Esophagus muscularis mucosa (tissue), 4 donors: Measurements from ENCODE around the gene PDE4C. TPM values are rescaled to one million over a fixed set of nuclear protein-coding genes. Genes with fewer than 3 reads are reported as not detected.
A peak's percentile ranks its signal among the peaks of the same experiment; 100 is the strongest.

Experiments
- DNase-seq: peaks from one replicate; pipeline ENCODE4 v3.0.0-alpha.2; 2017; ENCODE audit errors: extremely low spot score
- H3K27ac ChIP-seq, 4 donors: fragments of 200-600 bp; sonication (generic); replicated peaks in 1 of 4; 1 replicate in 3 of 4; 2 replicates in 1 of 4; pipeline ENCODE4 v1.5.1; 2016 to 2019; ENCODE audit warnings: mild to moderate bottlenecking in 1 of 4
- H3K27me3 ChIP-seq, 4 donors: fragments of 200-600 bp; sonication (generic); one replicate each; pipeline versions ENCODE4 v1.5.1 to v1.6.0; 2016 to 2019
- H3K36me3 ChIP-seq, 4 donors: fragments of 200-600 bp; sonication (generic); one replicate each; pipeline ENCODE4 v1.5.1; 2016 to 2019
- H3K4me1 ChIP-seq, 4 donors: fragments of 200-600 bp; sonication (generic); one replicate each; pipeline ENCODE4 v1.5.1; 2016 to 2019
- H3K4me3 ChIP-seq, 4 donors: fragments of 200-600 bp; sonication (generic); 1 replicate in 2 of 4; 2 replicates in 2 of 4; pipeline ENCODE4 v1.5.1; 2016 to 2019; ENCODE audit warnings: mild to moderate bottlenecking in 4 of 4, moderate library complexity in 1 of 4
- H3K9me3 ChIP-seq, 4 donors: fragments of 200-600 bp; sonication (generic); 1 replicate in 3 of 4; 2 replicates in 1 of 4; pipeline ENCODE4 v1.5.1; 2016 to 2019
- EP300 ChIP-seq: sonication (generic); formaldehyde crosslinking; IDR thresholded peaks from one replicate; pipeline ENCODE4 v1.6.1; 2017; ENCODE audit warnings: antibody characterized with exemption
- POLR2A ChIP-seq: fragments of 450-650 bp; IDR thresholded peaks from one replicate; pipeline ENCODE4 v1.6.1; 2017; ENCODE audit warnings: antibody characterized with exemption, moderate library complexity, mild to moderate bottlenecking, low read depth
- POLR2AphosphoS5 ChIP-seq, 2 donors: sonication (generic); formaldehyde crosslinking; IDR thresholded peaks; one replicate each; pipeline ENCODE4 v1.6.1; 2017; ENCODE audit warnings: antibody characterized with exemption in 2 of 2
- WGBS: methylation state at CpG from one replicate; pipeline ENCODE4 v1.1.5; 2018; 5-methylcytosine and 5-hydroxymethylcytosine counted together
- intact Hi-C: fragments of 100-400 bp; cut with DNase I; formaldehyde crosslinking; loops from one replicate; pipeline ENCODE4 v1.15.1; 2023
- total RNA-seq, 4 donors: library from RNA; depleted of rRNA; stranded (reverse); fragments of >200 nt; gene quantifications; one replicate each; pipeline versions ENCODE4 v1.1.0 to v1.2.1, GENCODE V29; 2016
- TF ChIP-seq, protein P1 (sequence below), 3 experiments: fragments of 200-600 bp in 2 of 3; fragments of 450-650 bp in 1 of 3; sonication (generic) in 2 of 3; IDR thresholded peaks; one replicate each; pipeline ENCODE4 v1.5.1; 2017 to 2019; ENCODE audit warnings: antibody characterized with exemption in 3 of 3, mild to moderate bottlenecking in 2 of 3, moderate library complexity in 1 of 3

Gene PDE4C
- total RNA-seq, 4 donors from 2014 or later: 0.17 to 1.2 (median 0.54) TPM

DNA sequence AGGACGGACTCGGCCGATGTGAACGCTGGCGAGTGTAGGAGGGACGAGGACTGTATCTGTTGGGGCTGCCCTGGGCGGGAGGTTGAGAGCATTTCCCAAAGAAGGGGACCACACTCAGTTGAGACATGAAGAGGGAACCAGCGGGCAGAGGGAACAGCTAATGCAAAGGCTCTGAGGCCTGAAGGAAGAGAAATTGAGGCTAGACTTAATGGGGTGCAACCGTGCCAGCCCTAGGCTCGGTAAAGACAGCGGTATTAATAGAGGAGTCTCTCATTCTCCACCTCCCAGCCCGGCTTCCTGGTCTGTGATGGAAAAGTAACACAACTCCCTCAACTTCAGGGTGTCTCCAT is 32.1 kb downstream of the PDE4C start:
- Histone ChIP-seq H3K4me1 (peaks cover 19 to 37% (median 31%) of the 10 kb centered on the region in 4 donors), H3K27ac (peak overlapping the region; percentile 90 to 97 (median 96)), H3K4me3 (peak overlapping the region; percentile 66 to 87 (median 78)), H3K27me3 (no peaks in the 10 kb centered on the region), H3K36me3 (peaks cover 10 to 38% (median 33%) of the 10 kb centered on the region in 4 donors), H3K9me3 (no peaks in the 10 kb centered on the region)
- intact Hi-C loops: no loop called here
- TF ChIP-seq POLR2AphosphoS5 (IDR thresholded peaks at IDR 0.05) (no peak), POLR2A (no peak)
- no peak for DNase-seq
- 45% methylated on average over 11 of the region's 12 CpGs for WGBS

DNA sequence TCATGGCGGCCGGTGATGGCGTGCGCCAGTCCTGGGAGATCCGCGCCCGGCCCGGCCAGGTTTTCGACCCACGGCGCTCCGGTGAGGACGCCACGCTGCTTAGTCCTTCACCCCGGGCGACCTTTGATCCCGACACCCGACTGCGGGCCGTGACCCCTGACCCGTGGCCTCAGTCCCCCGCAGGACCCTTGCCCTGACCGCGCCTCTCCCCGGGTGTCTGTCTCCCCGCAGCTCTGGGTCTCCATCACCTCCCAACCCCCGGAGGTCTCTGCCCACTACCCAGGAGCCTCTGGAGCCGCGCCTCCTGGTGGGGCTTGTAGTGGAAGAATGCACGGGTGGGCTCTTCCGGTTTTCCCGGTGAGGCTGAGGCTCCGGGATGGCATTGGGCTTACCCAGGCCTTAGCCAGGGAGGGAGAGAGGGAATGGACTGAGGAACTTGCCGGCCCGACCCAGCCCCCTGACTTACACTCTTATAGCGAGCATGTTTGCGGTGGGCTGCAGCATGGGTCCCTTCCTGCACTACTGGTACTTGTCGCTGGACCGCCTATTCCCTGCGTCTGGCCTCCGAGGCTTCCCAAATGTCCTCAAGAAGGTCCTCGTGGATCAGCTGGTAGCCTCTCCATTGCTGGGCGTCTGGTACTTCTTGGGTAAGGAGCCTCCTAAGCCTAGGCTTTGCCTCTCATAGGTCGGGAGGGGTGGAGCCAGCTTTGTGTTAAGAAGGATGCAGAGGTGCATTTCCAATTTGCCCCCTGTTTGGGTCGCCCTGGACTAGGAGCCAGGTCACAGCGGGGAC is 32.7 kb downstream of the PDE4C start:
- WGBS: 3% methylated on average over 21 of the region's 46 CpGs
- DNase-seq: no peak
- TF ChIP-seq EP300 (no peak), POLR2A (no peak), POLR2AphosphoS5 (IDR thresholded peaks at IDR 0.05) (no peak)
- TF ChIP-seq, protein P1, sequence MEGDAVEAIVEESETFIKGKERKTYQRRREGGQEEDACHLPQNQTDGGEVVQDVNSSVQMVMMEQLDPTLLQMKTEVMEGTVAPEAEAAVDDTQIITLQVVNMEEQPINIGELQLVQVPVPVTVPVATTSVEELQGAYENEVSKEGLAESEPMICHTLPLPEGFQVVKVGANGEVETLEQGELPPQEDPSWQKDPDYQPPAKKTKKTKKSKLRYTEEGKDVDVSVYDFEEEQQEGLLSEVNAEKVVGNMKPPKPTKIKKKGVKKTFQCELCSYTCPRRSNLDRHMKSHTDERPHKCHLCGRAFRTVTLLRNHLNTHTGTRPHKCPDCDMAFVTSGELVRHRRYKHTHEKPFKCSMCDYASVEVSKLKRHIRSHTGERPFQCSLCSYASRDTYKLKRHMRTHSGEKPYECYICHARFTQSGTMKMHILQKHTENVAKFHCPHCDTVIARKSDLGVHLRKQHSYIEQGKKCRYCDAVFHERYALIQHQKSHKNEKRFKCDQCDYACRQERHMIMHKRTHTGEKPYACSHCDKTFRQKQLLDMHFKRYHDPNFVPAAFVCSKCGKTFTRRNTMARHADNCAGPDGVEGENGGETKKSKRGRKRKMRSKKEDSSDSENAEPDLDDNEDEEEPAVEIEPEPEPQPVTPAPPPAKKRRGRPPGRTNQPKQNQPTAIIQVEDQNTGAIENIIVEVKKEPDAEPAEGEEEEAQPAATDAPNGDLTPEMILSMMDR (IDR thresholded peaks at IDR 0.05): no peak
- Histone ChIP-seq H3K27ac (peak overlapping the region; percentile 90 to 97 (median 96)), H3K4me3 (peak overlapping the region; percentile 66 to 87 (median 78)), H3K27me3 (no peaks in the 10 kb centered on the region), H3K9me3 (no peaks in the 10 kb centered on the region), H3K36me3 (peaks cover 10 to 32% (median 28%) of the 10 kb centered on the region in 4 donors), H3K4me1 (peaks cover 19 to 37% (median 31%) of the 10 kb centered on the region in 4 donors)
- intact Hi-C loops: no loop called here

DNA sequence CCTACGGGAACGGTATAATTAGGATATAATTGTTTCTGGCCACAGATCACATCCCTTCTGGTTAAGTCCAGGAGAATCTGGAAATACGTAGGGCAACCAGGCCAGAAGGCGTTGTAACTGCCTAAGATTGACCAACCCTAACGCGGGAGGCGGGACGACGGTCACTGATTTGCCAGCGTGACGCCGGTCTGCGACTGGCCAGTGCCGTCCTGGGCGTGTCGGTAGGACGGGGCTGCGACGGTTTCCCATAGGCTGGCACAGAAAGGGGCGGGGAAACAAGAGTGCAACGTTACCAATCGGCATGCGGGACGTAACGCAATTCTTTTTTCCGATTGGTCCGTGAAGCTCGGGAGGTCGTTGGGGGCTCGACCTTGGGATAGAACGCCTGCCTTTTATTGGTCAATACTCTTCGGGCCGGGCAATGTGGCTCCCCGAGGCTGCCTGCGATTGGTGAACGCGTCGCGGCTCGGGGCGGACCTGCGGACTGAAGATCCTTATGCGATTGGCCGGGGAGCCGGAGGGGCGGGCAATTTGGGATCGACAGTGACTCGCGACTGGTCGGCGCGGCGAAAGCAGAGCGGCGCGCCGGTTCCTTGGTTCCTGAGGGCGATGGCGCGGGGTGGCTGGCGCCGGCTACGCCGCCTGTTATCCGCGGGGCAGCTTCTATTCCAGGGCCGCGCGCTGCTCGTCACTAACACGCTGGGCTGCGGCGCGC is 33.4 kb downstream of the PDE4C start, which contains the start of gene MPV17L2:
Gene MPV17L2 (plus strand): TSS at position 546 of the 715 bp plus-strand sequence. CDS start 64 bp downstream, at position 610.
- DNase-seq: peak; percentile 100
- peak within 1 kb of the TSS; percentile 66 to 87 (median 78) for H3K4me3 ChIP-seq
- peaks cover 10 to 25% (median 20%) of the 10 kb centered on the region in 4 donors for H3K36me3 ChIP-seq
- TF ChIP-seq EP300 (no peak), POLR2A (peak; percentile 52), POLR2AphosphoS5 (IDR thresholded peaks at IDR 0.05) (peak; percentile 93 to 99)
- TF ChIP-seq, protein P1 (IDR thresholded peaks at IDR 0.05): peak in 1 of 3 experiments; percentile 47
- 0% methylated on average over 8 of the region's 74 CpGs for WGBS
- peak within 1 kb of the TSS; percentile 96 to 99 (median 97) for H3K27ac ChIP-seq
- H3K27me3 ChIP-seq: no peaks in the 10 kb centered on the region
- peaks cover 19 to 37% (median 31%) of the 10 kb centered on the region in 4 donors for H3K4me1 ChIP-seq
- no peaks in the 10 kb centered on the region for H3K9me3 ChIP-seq
- intact Hi-C loops: no loop called here

DNA sequence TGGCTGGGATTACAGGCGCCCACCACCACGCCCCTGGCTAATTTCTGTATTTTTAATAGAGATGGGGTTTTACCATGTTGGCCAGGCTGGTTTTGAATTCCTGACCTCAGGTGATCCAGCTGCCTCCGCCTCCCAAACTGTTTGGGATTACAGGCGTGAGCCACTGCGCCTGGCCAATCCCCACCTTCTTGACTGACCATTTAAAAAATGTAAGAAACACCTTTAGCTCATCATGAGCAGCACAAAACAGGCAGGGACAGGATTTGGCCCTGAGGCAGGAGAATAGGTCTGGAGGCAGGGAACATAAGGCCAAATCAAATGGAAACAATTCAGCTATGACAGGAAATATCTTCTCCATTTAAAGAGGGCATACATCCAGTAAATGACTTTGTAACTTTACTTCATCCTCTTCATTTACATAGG is 34.6 kb downstream of the PDE4C start:
- TF ChIP-seq EP300 (no peak), POLR2AphosphoS5 (IDR thresholded peaks at IDR 0.05) (no peak), POLR2A (no peak)
- TF ChIP-seq, protein P1 (IDR thresholded peaks at IDR 0.05): no peak

DNA sequence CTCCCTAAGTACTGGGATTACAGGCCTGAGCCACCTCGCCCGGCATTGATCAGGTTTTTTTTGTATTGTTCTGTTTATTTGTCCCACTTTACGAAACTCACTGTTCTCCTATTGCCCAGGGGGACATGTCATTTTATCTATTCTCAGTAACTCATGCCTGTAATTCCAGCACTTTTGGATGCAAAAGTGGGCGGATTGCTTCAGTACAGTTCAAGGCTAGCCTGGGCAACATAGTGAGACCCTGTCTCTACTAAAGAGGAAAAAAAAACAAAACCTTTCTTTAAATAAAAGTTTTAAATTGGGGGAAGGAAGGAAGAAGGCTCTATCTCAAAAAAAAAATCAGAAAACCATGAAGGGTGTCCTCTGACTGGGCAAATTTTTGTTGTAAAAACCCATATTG is 36.0 kb downstream of the PDE4C start:
- H3K4me3 ChIP-seq: no peak overlapping the region
- H3K27me3 ChIP-seq: peaks cover 0 to 11% (median 0%) of the 10 kb centered on the region in 4 donors
- no peak for TF ChIP-seq EP300
- TF ChIP-seq, protein P1 (IDR thresholded peaks at IDR 0.05): no peak
- no peak for TF ChIP-seq POLR2AphosphoS5 (IDR thresholded peaks at IDR 0.05)
- no peak for DNase-seq
- H3K36me3 ChIP-seq: peaks cover 0 to 3% (median 0%) of the 10 kb centered on the region in 4 donors
- no peaks in the 10 kb centered on the region for H3K9me3 ChIP-seq
- intact Hi-C loops: no loop called here
- H3K27ac ChIP-seq: no peak overlapping the region
- peaks cover 19 to 31% (median 27%) of the 10 kb centered on the region in 4 donors for H3K4me1 ChIP-seq
- WGBS: 85% methylated on average over 4 of the region's 4 CpGs

More for the DNA sequence above, 34.6 kb downstream of the PDE4C start:
- no peak for DNase-seq
- Histone ChIP-seq H3K36me3 (peaks cover 8 to 15% (median 11%) of the 10 kb centered on the region in 4 donors), H3K9me3 (no peaks in the 10 kb centered on the region), H3K27me3 (no peaks in the 10 kb centered on the region), H3K4me1 (peaks cover 19 to 37% (median 31%) of the 10 kb centered on the region in 4 donors), H3K27ac (peak overlapping the region; percentile 88 to 99 (median 96)), H3K4me3 (peak overlapping the region; percentile 55 to 72 (median 64))
- WGBS: 65% methylated on average over 5 of the region's 5 CpGs
- intact Hi-C loops: no loop called here
